OCI-LY3 (cell line): ENCODE measurements around the gene TMEM42.
"Not testable (repeated sequence)": the region's sequence is repeated elsewhere in the genome, so short reads cannot be mapped to it uniquely, and the experiment has no call there.

ENCODE experiments used
- H2AFZ ChIP-seq: fragments of 200-600, 300-600 bp; shearing (Covaris generic); 2 replicates; pipeline ENCODE4 v1.6.0; 2014; ENCODE audit warnings: antibody characterized with exemption, low read depth, low read length
- H3K27ac ChIP-seq: fragments of 200-600, 300-600 bp; sonication (generic); 2 replicates; pipeline ENCODE4 v1.5.1; 2014; ENCODE audit warnings: mild to moderate bottlenecking, low read length, moderate library complexity, mixed read lengths
- H3K27me3 ChIP-seq: fragments of 200-600, 300-600 bp; sonication (generic); 2 replicates; pipeline ENCODE4 v1.6.1; 2014; ENCODE audit warnings: low read depth, low read length, mixed read lengths
- H3K36me3 ChIP-seq: fragments of 200-600, 300-600 bp; sonication (generic); replicated peaks from 2 replicates; pipeline ENCODE3; 2014; ENCODE audit warnings: low read depth, low read length, mixed read lengths
- H3K4me1 ChIP-seq: fragments of 300-600, 200-600 bp; sonication (generic); 2 replicates; pipeline ENCODE4 v1.6.1; 2014; ENCODE audit warnings: low read length, mixed read lengths
- H3K4me2 ChIP-seq: fragments of 200-600, 300-600 bp; sonication (generic); 2 replicates; pipeline ENCODE4 v1.6.1; 2014; ENCODE audit warnings: low read length, mixed read lengths
- H3K4me3 ChIP-seq: fragments of 300-600, 200-600 bp; sonication (generic); 2 replicates; pipeline ENCODE4 v1.5.1; 2014; ENCODE audit warnings: antibody characterized with exemption, mild to moderate bottlenecking, low read length, moderate library complexity
- H3K79me2 ChIP-seq: fragments of 300-600, 200-600 bp; shearing (Covaris generic); 2 replicates; pipeline ENCODE4 v1.6.1; 2014; ENCODE audit warnings: mild to moderate bottlenecking, low read length, mixed read lengths
- H3K9ac ChIP-seq: fragments of 300-600, 200-600 bp; shearing (Covaris generic); 2 replicates; pipeline ENCODE4 v1.6.0; 2014; ENCODE audit warnings: mild to moderate bottlenecking, low read length, moderate library complexity
- H3K9me3 ChIP-seq: fragments of 200-600, 300-600 bp; shearing (Covaris generic); 2 replicates; pipeline ENCODE4 v1.6.1; 2014; ENCODE audit warnings: low read length, mixed read lengths; ENCODE audit not compliant: insufficient read depth
- H4K20me1 ChIP-seq: fragments of 200-600, 300-600 bp; sonication (generic); 2 replicates; pipeline ENCODE4 v1.6.1; 2016; ENCODE audit warnings: low read length, mixed read lengths; ENCODE audit not compliant: insufficient read depth
- CTCF ChIP-seq: fragments of 200-600, 300-600 bp; sonication (generic); IDR thresholded peaks from 2 replicates; pipeline ENCODE4 v1.5.1; 2014; ENCODE audit warnings: antibody characterized with exemption, low read length, low read depth
- EZH2phosphoT487 ChIP-seq: fragments of 200-600 bp; shearing (Covaris generic); IDR thresholded peaks from 2 replicates; pipeline ENCODE4 v1.6.1; 2018; ENCODE audit warnings: antibody characterized with exemption, mixed run types, low read depth

The TMEM42 gene

GRCh38 chr3:44848634-44849033 is 13.1 kb upstream of the TMEM42 start:
- H3K27ac ChIP-seq = no peak overlapping the region
- no peak overlapping the region for H3K4me3 ChIP-seq
- H3K27me3 ChIP-seq = no peaks in the 10 kb centered on the region
- H4K20me1 ChIP-seq = no peaks in the 10 kb centered on the region
- no peaks in the 10 kb centered on the region for H3K79me2 ChIP-seq
- H3K9me3 ChIP-seq = peaks cover 3% of the 10 kb centered on the region; the same call in 1 of the 2 replicates
- no peak overlapping the region for H3K4me2 ChIP-seq
- H3K4me1 ChIP-seq = peaks cover 4% of the 10 kb centered on the region; the same call in 1 of the 2 replicates
- no peak overlapping the region for H3K9ac ChIP-seq
- no peak for TF ChIP-seq EZH2phosphoT487
- TF ChIP-seq CTCF = no peak
- H2AFZ ChIP-seq = no peak overlapping the region
- H3K36me3 ChIP-seq = peaks cover 45% of the 10 kb centered on the region

DNA sequence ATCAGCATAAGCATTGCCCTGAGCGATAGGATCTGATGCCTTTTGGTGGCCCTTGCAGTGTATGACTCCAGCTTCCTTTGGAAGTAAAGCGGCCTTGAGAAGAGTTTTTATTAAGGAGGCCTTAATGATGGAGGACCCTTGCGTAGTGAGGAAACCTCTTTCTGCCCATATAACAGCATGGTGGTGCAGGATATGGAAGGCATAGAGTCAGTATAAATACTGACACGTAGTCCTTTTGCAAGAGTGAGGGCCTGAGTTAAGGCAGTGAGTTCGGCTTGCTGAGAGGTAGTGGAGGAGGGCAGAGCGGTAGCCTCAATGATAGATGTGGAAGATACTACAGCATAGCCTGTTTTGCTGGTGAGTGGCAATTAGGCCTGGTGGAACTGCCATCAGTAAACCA is 5.0 kb upstream of the TMEM42 start:
- not testable (repeated sequence) for H3K9ac ChIP-seq, H3K9me3 ChIP-seq, H3K4me2 ChIP-seq, H3K4me1 ChIP-seq, H3K79me2 ChIP-seq, H3K27me3 ChIP-seq, H3K27ac ChIP-seq, H2AFZ ChIP-seq, H3K4me3 ChIP-seq, H4K20me1 ChIP-seq
- peaks cover 37% of the 10 kb centered on the region for H3K36me3 ChIP-seq

- Histone ChIP-seq H3K27ac (no peak overlapping the region), H2AFZ (no peak overlapping the region), H3K4me1 (peaks cover 11% of the 10 kb centered on the region), H3K9ac (no peak overlapping the region), H3K9me3 (no peaks in the 10 kb centered on the region), H3K36me3 (peaks cover 17% of the 10 kb centered on the region), H3K27me3 (no peaks in the 10 kb centered on the region), H3K79me2 (peaks cover 8% of the 10 kb centered on the region), H3K4me2 (no peak overlapping the region), H3K4me3 (no peak overlapping the region), H4K20me1 (no peaks in the 10 kb centered on the region)
- TF ChIP-seq CTCF (no peak), EZH2phosphoT487 (no peak)
These were observed 1.6 kb upstream of the TMEM42 start for GRCh38 chr3:44860117-44860516.

DNA sequence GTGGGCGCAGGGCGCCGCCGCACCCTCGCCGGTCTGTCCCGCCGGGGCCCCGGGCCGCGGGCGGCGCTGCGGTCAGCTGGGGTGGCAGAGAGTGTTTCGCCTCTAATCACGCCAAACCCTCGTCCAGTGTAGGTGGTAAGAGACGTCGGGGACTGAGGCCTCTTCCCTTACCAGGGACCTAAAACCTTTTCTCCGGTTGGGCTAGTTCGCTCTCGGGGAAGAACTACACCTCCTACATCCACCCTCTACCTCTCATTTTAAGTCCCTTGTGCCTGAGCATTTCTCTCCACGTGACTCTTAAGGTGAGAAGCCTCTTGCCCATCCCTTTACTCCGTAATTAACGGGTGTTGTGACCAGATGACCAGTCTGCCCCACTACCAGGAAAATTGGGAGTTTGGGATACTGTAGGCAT is 520 bp downstream of the TMEM42 start:
- Histone ChIP-seq H3K36me3 (peaks cover 20% of the 10 kb centered on the region), H3K27me3 (no peaks in the 10 kb centered on the region), H3K79me2 (peaks cover 8% of the 10 kb centered on the region), H3K27ac (no peak overlapping the region), H2AFZ (no peak overlapping the region), H3K9ac (peak overlapping the region; percentile 71), H4K20me1 (no peaks in the 10 kb centered on the region), H3K9me3 (no peaks in the 10 kb centered on the region), H3K4me3 (peak overlapping the region; percentile 82), H3K4me1 (peaks cover 11% of the 10 kb centered on the region), H3K4me2 (peak overlapping the region; percentile 82)
- TF ChIP-seq EZH2phosphoT487 = no peak
- TF ChIP-seq CTCF = no peak
